AG04449 (cell line): ENCODE results near the gene CBX8.

Experiments used
- CTCF ChIA-PET: fragments of 350-600 bp; formaldehyde crosslinking; extraction: SDS; loops from one replicate; lab custom pipeline; 2021; ENCODE audit warnings: antibody characterized with exemption; lab: Yijun Ruan, JAX
- POLR2A ChIA-PET: fragments of 400-600, 350-600 bp; formaldehyde crosslinking; extraction: SDS; loops from one replicate; lab custom pipeline; 2020; ENCODE audit warnings: antibody characterized with exemption, inconsistent platforms; lab: Yijun Ruan, JAX
- DNase-seq: peaks from one replicate; pipeline ENCODE4 v3.0.0-alpha.2; 2010; ENCODE audit warnings: low read depth, low spot score
- H3K4me3 ChIP-seq: 2 replicates; pipeline ENCODE4 v1.5.1; 2011; ENCODE audit warnings: low read depth, mild to moderate bottlenecking, control low read depth, low read length
- TF ChIP-seq, protein P1 (sequence below): IDR thresholded peaks from one replicate; pipeline ENCODE4 v1.5.1; 2011; ENCODE audit warnings: mild to moderate bottlenecking, moderate library complexity, low read length, control low read depth, inconsistent platforms; ENCODE audit not compliant: insufficient read depth; ENCODE audit errors: missing control alignments

CBX8 gene

GRCh38 chr17:79779661-79780365 is 17.1 kb downstream of the CBX8 start:
- TF ChIP-seq, protein P1, sequence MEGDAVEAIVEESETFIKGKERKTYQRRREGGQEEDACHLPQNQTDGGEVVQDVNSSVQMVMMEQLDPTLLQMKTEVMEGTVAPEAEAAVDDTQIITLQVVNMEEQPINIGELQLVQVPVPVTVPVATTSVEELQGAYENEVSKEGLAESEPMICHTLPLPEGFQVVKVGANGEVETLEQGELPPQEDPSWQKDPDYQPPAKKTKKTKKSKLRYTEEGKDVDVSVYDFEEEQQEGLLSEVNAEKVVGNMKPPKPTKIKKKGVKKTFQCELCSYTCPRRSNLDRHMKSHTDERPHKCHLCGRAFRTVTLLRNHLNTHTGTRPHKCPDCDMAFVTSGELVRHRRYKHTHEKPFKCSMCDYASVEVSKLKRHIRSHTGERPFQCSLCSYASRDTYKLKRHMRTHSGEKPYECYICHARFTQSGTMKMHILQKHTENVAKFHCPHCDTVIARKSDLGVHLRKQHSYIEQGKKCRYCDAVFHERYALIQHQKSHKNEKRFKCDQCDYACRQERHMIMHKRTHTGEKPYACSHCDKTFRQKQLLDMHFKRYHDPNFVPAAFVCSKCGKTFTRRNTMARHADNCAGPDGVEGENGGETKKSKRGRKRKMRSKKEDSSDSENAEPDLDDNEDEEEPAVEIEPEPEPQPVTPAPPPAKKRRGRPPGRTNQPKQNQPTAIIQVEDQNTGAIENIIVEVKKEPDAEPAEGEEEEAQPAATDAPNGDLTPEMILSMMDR = no peak
- no peak overlapping the region for H3K4me3 ChIP-seq
- DNase-seq = no peak
- CTCF ChIA-PET = interaction anchor here (1.0 to 2.2 kb wide), 7 partner anchors 7 to 228 kb away, joined by 3 to 12 read pairs (median 4); partner anchors contain the start of gene CBX8
- POLR2A ChIA-PET = interaction anchor here (0.6 to 0.7 kb wide), 2 partner anchors 17 to 59 kb away, joined by 3 read pairs; partner anchors contain the start of genes CBX4 and CBX8

- POLR2A ChIA-PET = interaction anchor here (0.7 kb wide), 1 partner anchor 18 kb away, joined by 3 read pairs; the partner anchor contains the start of gene CBX8
- peak overlapping the region; percentile 64 for H3K4me3 ChIP-seq
- TF ChIP-seq, protein P1 = no peak
- CTCF ChIA-PET = interaction anchor here (1.0 to 2.2 kb wide), 7 partner anchors 8 to 229 kb away, joined by 3 to 12 read pairs (median 4); partner anchors contain the start of gene CBX8
- no peak for DNase-seq
Measured at GRCh38 chr17:79779084-79779529, 17.8 kb downstream of the CBX8 start.

DNA sequence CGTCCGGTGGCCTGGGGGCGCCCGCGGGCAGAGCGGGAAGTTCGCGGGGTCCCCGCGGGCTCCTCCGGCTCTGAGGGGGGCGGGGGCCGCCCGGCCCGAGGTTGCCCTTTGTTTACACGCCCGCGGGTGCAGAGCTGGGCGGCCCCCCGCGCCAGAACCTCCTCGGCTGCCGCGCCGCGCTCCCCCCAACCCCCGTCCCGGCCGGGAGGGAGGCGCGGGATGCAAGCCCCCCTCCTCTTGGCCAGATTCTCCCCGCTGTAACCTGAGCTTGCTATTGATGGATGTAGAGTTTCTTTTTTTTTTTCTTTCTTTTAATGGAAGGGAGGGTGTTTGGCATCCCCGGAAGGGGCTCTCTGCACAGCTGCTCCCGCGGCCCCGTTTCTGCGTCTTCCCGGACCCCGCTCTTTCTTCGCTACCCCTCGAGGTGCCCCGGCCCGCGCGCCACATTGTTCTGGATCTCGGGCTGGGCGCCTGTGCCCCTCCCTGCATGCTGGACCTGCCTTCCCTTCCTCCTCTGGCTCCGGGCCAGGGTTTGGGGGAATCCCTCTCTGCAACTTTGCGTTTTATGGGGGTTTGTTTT is 18.3 kb downstream of the CBX8 start:
- TF ChIP-seq, protein P1 = no peak
- H3K4me3 ChIP-seq = peak overlapping the region; percentile 64
- ChIA-PET POLR2A (no interaction called here), CTCF (interaction anchor here (1.2 to 2.2 kb wide), 6 partner anchors 9 to 227 kb away, joined by 3 to 12 read pairs (median 4); no protein-coding TSS in a partner anchor)
- DNase-seq = no peak

GRCh38 chr17:79777894-79778503 is 18.9 kb downstream of the CBX8 start, which contains the start of gene CBX2:
Gene CBX2, plus strand, starts transcription at chr17:79778148. Its CDS starts 88 bp downstream, at chr17:79778236.
- DNase-seq = no peak
- ChIA-PET CTCF (interaction anchor here (1.3 to 2.2 kb wide), 3 partner anchors 12 to 228 kb away, joined by 4 to 12 read pairs (median 5); no protein-coding TSS in a partner anchor), POLR2A (no interaction called here)

GRCh38 chr17:79777120-79777893 is 19.6 kb downstream of the CBX8 start:
- POLR2A ChIA-PET = no interaction called here
- no peak for DNase-seq
- peak overlapping the region; percentile 52 for H3K4me3 ChIP-seq
- CTCF ChIA-PET = interaction anchor here (1.3 kb wide), 1 partner anchor 37 kb away, joined by 4 read pairs; no protein-coding TSS in a partner anchor
- TF ChIP-seq, protein P1 = peak; percentile 34

More at GRCh38 chr17:79777894-79778503, 18.9 kb downstream of the CBX8 start, which contains the start of gene CBX2:
- H3K4me3 ChIP-seq = peak within 1 kb of the TSS; percentile 64
- TF ChIP-seq, protein P1 = no peak
